Natural killer cell treated with Interleukin-12 subunit alpha and Interleukin-12 subunit beta and Interleukin-15 and Interleukin-18, amount 100 ng/mL, for 72 hours (primary cell): ENCODE results near the gene VEGFB. TPM values are rescaled to one million over a fixed set of nuclear protein-coding genes. Genes with fewer than 3 reads are reported as not detected.

Source experiments
- ATAC-seq, 2 donors: fragments of 150-1000 bp; cut with Tn5 transposase in 1 of 2; sonication (Bioruptor Pico), chemical (Tn5 transposase) in 1 of 2; 2 replicates each; pipeline ENCODE4 v1.10.0; 2021
- DNase-seq: peaks from one replicate; pipeline ENCODE4 v3.0.0; 2022; ENCODE audit warnings: low spot score
- H3K27ac Mint-ChIP-seq, 2 donors: 1 replicate in 1 of 2; 2 replicates in 1 of 2; pipeline ENCODE4 v1.8.0; 2022; ENCODE audit warnings: mixed read lengths in 2 of 2, mild to moderate bottlenecking in 1 of 2, moderate library complexity in 1 of 2
- H3K27me3 Mint-ChIP-seq, 2 donors: 1 replicate in 1 of 2; 2 replicates in 1 of 2; pipeline ENCODE4 v1.8.0; 2022; ENCODE audit warnings: mixed read lengths in 2 of 2
- H3K36me3 Mint-ChIP-seq: one replicate; pipeline ENCODE4 v1.8.0; 2022; ENCODE audit warnings: mixed read lengths
- H3K4me1 Mint-ChIP-seq, 2 donors: 1 replicate in 1 of 2; 2 replicates in 1 of 2; pipeline ENCODE4 v1.8.0; 2022; ENCODE audit warnings: low read depth in 2 of 2, mixed read lengths in 2 of 2, mild to moderate bottlenecking in 1 of 2
- H3K4me3 Mint-ChIP-seq: one replicate; pipeline ENCODE4 v1.8.0; 2022; ENCODE audit warnings: mixed read lengths
- H3K9me3 Mint-ChIP-seq: 2 replicates; pipeline ENCODE4 v1.8.0; 2022; ENCODE audit warnings: mixed read lengths
- total RNA-seq, 2 donors: library from RNA; stranded (reverse); gene quantifications; one replicate each; pipeline ENCODE4 v1.2.3, GENCODE V29; 2022

The VEGFB gene
- total RNA-seq, 2 donors from 2014 or later, result 38.7 to 42.3 TPM

DNA sequence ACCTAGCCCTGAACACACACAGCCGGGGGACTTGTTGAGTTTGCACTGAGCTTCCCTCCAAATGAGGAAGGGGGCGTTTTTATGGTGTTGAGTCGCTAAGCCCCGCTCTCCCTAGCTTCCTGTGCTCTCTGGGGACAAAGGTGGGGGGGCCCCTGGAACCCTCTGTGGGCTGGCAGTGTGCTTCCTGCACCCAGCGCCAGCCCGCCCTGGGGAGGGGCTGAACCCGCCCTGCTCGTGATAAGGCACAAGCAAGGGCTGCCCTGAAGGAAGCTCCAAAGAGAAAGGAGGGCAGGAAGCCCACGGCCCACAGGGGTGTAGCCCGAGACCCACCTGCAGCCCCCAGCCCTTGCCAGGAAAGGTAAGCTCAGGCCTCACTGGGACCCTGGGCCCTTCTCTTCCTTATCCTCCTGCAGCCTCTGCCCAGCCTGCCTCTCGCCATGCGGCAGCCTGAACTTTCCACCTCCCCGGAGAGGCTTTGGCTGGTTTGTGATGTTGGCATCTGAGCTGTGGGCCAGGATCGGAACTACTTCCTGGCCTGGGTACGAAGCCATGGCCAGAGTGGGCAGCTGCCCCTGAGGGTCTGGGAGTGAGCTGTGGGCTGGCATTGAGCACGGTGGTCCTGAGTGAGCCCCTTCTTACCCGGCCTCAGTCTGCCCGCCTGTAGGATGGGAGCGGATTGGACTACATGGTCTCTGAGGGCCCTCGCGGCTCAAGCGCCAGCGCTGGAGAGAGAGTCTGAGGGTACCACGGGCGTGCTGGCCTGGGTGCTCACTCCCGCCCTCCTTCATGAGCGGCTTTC lies 27.7 kb upstream of the VEGFB start, which contains the start of gene FERMT3:
FERMT3 (plus strand) TSS at position 265 of the 799 bp plus-strand sequence. CDS start 644 bp downstream, outside the sequence.
- H3K9me3 Mint-ChIP-seq, result no peaks in the 10 kb centered on the region
- DNase-seq, result peak; percentile 84
- peaks cover 27 to 41% of the 10 kb centered on the region in 2 donors for H3K4me1 Mint-ChIP-seq
- ATAC-seq, result peak; percentile 57 to 67
- no peaks in the 10 kb centered on the region for H3K27me3 Mint-ChIP-seq
- H3K4me3 Mint-ChIP-seq, result peak within 1 kb of the TSS; percentile 90
- peak within 1 kb of the TSS; percentile 95 to 97 for H3K27ac Mint-ChIP-seq
- peaks cover 25% of the 10 kb centered on the region for H3K36me3 Mint-ChIP-seq

DNA sequence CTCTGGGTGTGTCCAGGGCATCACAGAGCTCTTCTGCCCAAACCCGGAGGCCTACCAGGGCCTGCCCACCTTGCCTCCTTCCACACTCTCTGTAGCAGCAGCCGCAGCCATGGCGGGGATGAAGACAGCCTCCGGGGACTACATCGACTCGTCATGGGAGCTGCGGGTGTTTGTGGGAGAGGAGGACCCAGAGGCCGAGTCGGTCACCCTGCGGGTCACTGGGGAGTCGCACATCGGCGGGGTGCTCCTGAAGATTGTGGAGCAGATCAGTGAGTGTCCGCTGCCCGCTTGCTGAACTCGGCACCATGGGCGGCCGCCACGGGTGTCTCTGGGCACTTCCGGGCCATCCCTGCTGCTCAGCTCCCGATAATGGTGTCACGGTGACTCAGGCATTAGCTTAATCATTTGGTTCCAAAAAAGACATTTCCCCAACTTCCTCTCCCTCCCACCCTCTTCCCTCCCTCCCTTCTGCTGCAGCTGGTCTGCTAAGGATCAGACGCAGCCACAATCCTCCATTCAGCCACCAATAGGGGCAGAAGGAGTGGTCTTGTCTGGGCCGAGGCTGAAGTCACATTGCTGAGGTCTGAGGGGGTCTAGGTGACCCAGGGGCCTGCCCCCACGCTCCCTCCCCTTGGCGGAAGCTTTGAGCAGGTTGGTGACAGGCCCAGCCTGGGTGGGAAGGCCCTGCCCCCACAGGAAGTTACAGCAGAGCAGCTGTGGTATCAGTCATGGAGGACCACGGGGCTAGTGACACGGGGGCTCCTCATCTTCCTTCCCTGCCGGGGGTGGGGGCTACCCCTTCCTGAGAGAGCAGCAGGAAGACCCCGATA lies 26.9 kb upstream of the VEGFB start:
- peak overlapping the region; percentile 90 for H3K4me3 Mint-ChIP-seq
- ATAC-seq (peak; percentile 89 to 92), DNase-seq (peak; percentile 93)
- H3K27ac Mint-ChIP-seq, result peak overlapping the region; percentile 95 to 97
- H3K9me3 Mint-ChIP-seq, result no peaks in the 10 kb centered on the region
- H3K4me1 Mint-ChIP-seq, result peaks cover 31 to 47% of the 10 kb centered on the region in 2 donors
- H3K36me3 Mint-ChIP-seq, result peaks cover 28% of the 10 kb centered on the region
- no peaks in the 10 kb centered on the region for H3K27me3 Mint-ChIP-seq

- peak overlapping the region; percentile 95 to 97 for H3K27ac Mint-ChIP-seq
- peak overlapping the region; percentile 90 for H3K4me3 Mint-ChIP-seq
- ATAC-seq (peak in 1 of 2 donors; percentile 0), DNase-seq (no peak)
- H3K4me1 Mint-ChIP-seq, result peaks cover 32 to 53% of the 10 kb centered on the region in 2 donors
- peaks cover 22% of the 10 kb centered on the region for H3K36me3 Mint-ChIP-seq
- no peaks in the 10 kb centered on the region for H3K9me3 Mint-ChIP-seq
- no peaks in the 10 kb centered on the region for H3K27me3 Mint-ChIP-seq
Measured at GRCh38 chr11:64208086-64208795, 26.1 kb upstream of the VEGFB start.

DNA sequence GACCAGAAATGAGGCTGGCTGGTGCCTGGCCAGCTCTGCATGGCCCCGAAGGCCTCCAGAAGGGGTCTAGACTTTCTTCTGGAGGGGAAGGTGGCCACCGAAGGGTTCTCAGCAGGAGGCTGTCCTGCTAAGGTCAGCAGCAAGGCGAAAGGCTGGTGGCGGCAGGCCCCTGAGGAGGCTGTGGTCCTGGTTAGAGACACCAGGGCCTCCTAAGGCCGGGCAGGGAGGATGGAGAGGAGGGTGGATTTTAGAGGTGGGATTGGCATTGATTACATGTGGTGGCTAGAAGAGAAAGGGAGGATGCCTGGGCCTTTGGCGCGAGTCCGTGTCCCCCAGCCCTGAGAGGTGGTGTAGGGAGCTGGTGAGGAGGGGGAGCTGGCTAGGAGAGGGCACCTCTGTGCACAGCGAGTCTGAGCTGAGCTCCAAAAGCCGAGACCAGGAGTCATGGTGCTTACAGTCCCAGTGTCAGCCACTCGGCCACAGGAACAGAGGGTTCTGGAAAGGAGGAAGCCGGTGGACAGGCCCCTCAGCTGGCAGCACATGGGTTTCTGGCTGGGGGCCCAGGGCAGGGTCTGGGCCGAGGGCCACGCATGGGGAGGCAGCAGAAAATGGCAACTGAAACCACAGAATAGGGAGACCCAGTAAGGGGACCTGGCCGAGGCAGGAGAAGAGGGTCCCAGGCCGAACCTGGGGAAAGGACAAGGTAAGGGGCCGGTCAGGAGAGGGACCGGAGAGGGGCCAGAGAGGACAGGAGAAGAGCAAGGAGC lies 25.4 kb upstream of the VEGFB start:
- H3K27ac Mint-ChIP-seq, result peak overlapping the region; percentile 95 to 97
- H3K27me3 Mint-ChIP-seq, result no peaks in the 10 kb centered on the region
- peak overlapping the region; percentile 90 for H3K4me3 Mint-ChIP-seq
- no peak for ATAC-seq
- peaks cover 16% of the 10 kb centered on the region for H3K36me3 Mint-ChIP-seq
- DNase-seq, result no peak
- H3K4me1 Mint-ChIP-seq, result peaks cover 30 to 53% of the 10 kb centered on the region in 2 donors
- H3K9me3 Mint-ChIP-seq, result no peaks in the 10 kb centered on the region

- no peak for DNase-seq
- H3K4me1 Mint-ChIP-seq, result peaks cover 25 to 49% of the 10 kb centered on the region in 2 donors
- no peak for ATAC-seq
- H3K27me3 Mint-ChIP-seq, result no peaks in the 10 kb centered on the region
- peaks cover 11% of the 10 kb centered on the region for H3K36me3 Mint-ChIP-seq
- peak overlapping the region; percentile 95 to 97 for H3K27ac Mint-ChIP-seq
- H3K9me3 Mint-ChIP-seq, result no peaks in the 10 kb centered on the region
- peak overlapping the region; percentile 90 for H3K4me3 Mint-ChIP-seq
Measured at GRCh38 chr11:64209563-64209843, 24.9 kb upstream of the VEGFB start.

DNA sequence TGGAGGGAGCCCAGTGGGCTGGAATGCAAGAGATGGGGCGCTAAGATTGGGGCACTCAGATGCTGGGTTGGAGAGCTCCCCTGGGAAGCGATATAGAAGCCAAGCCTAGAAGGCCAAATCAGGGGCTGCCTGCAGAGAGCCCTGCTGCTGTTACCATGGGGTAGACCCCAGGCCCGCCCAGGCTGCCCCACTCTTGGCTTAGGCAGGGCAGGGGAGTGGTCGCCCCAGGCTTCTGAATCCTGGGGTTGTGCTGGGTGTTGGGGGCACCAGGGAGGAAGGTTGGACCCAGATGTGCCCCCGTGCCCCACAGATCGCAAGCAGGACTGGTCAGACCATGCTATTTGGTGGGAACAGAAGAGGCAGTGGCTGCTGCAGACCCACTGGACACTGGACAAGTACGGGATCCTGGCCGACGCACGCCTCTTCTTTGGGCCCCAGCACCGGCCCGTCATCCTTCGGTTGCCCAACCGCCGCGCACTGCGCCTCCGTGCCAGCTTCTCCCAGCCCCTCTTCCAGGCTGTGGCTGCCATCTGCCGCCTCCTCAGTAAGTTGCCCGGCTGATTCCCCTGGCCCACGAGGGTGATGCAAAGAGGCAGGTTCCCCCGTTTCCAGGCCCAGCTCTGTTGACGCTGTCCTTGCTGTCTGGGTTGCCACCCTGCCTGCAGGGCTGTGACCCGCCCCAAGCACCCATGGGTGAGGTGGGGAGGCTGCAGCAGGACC lies 23.9 kb upstream of the VEGFB start:
- Mint-ChIP-seq H3K4me1 (peaks cover 27 to 49% of the 10 kb centered on the region in 2 donors), H3K9me3 (no peaks in the 10 kb centered on the region), H3K36me3 (peaks cover 14% of the 10 kb centered on the region), H3K27ac (peak overlapping the region in 1 of 2 donors; percentile 97), H3K4me3 (no peak overlapping the region), H3K27me3 (no peaks in the 10 kb centered on the region)
- DNase-seq (no peak), ATAC-seq (no peak)

- peaks cover 14% of the 10 kb centered on the region for H3K36me3 Mint-ChIP-seq
- no peak for DNase-seq
- no peak overlapping the region for H3K4me3 Mint-ChIP-seq
- peaks cover 27 to 41% of the 10 kb centered on the region in 2 donors for H3K4me1 Mint-ChIP-seq
- H3K27ac Mint-ChIP-seq, result peak overlapping the region; percentile 13 to 68
- H3K27me3 Mint-ChIP-seq, result no peaks in the 10 kb centered on the region
- ATAC-seq, result no peak
- H3K9me3 Mint-ChIP-seq, result no peaks in the 10 kb centered on the region
Measured at GRCh38 chr11:64211181-64211872, 23.1 kb upstream of the VEGFB start.

GRCh38 chr11:64216879-64217278 lies 17.5 kb upstream of the VEGFB start:
- DNase-seq (no peak), ATAC-seq (no peak)
- Mint-ChIP-seq H3K4me3 (no peak overlapping the region), H3K4me1 (peaks cover 18 to 31% of the 10 kb centered on the region in 2 donors), H3K27ac (no peak overlapping the region), H3K9me3 (no peaks in the 10 kb centered on the region), H3K36me3 (peaks cover 18% of the 10 kb centered on the region), H3K27me3 (no peaks in the 10 kb centered on the region)

DNA sequence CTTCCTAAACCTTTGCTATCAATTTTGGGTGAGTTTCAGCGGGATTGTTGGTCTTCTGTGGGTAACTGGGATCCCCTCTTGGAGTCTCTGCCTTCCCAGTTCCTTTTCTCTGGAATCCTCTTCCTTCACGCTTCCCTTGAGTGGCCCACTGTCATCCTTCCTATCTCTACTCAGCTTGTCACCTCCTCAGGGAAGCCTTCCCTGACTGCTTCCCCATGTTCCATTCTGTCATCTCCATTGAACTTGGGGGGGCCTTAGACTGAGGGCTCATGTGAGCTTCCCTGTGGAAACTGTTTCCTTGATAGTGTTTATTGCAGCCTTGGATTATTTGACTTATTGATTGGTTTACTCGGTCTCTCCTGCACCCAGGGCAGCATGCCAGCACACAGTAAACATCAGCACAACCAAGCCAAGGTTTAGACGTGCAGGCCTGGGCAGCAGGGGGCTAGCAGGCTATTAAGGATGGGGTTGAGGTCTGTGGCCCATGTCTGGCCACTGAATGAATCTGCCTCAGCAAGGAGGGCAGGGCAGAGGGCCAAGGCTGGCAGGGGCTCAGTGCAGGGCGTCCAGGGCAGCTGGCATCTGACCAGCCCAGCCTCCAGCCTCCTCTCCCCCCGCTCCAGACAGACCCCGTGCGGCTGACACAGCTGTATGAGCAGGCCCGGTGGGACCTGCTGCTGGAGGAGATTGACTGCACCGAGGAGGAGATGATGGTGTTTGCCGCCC lies 15.6 kb upstream of the VEGFB start:
- ATAC-seq (no peak), DNase-seq (no peak)
- peaks cover 12 to 18% of the 10 kb centered on the region in 2 donors for H3K4me1 Mint-ChIP-seq
- H3K4me3 Mint-ChIP-seq, result no peak overlapping the region
- H3K9me3 Mint-ChIP-seq, result no peaks in the 10 kb centered on the region
- H3K27me3 Mint-ChIP-seq, result no peaks in the 10 kb centered on the region
- peak overlapping the region; percentile 11 to 78 for H3K27ac Mint-ChIP-seq
- peaks cover 10% of the 10 kb centered on the region for H3K36me3 Mint-ChIP-seq

DNA sequence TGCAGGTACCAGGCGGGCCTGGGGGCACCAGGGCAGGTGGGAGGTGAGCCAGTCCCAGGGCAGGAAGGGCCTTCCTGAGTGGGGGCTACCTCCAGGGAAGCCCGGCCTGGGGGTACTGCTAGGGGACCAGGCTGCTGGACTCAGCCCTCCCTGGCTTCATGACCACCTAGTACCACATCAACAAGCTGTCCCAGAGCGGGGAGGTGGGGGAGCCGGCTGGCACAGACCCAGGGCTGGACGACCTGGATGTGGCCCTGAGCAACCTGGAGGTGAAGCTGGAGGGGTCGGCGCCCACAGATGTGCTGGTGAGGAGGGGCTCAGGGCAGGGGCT lies 15.1 kb upstream of the VEGFB start:
- no peak overlapping the region for H3K4me3 Mint-ChIP-seq
- H3K27me3 Mint-ChIP-seq, result no peaks in the 10 kb centered on the region
- peaks cover 10% of the 10 kb centered on the region for H3K36me3 Mint-ChIP-seq
- no peaks in the 10 kb centered on the region for H3K9me3 Mint-ChIP-seq
- no peak for ATAC-seq
- no peak for DNase-seq
- H3K4me1 Mint-ChIP-seq, result peaks cover 12 to 16% of the 10 kb centered on the region in 2 donors
- H3K27ac Mint-ChIP-seq, result no peak overlapping the region

DNA sequence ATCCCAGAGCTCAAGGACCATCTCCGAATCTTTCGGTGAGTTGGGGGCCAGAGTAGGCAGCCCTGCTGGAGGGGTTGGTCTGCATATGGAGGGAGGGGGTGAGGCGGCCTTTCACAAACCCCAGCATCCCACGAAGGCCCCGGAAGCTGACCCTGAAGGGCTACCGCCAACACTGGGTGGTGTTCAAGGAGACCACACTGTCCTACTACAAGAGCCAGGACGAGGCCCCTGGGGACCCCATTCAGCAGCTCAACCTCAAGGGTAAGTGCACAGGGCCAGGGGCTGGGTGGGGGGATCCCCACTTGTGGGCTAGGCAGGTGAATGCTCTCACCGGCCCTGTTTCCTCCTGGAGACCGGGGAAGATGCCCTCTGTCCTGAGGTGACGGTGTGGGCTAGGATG lies 14.6 kb upstream of the VEGFB start:
- H3K27ac Mint-ChIP-seq, result no peak overlapping the region
- H3K27me3 Mint-ChIP-seq, result no peaks in the 10 kb centered on the region
- DNase-seq (no peak), ATAC-seq (no peak)
- no peaks in the 10 kb centered on the region for H3K9me3 Mint-ChIP-seq
- H3K36me3 Mint-ChIP-seq, result peaks cover 10% of the 10 kb centered on the region
- H3K4me3 Mint-ChIP-seq, result no peak overlapping the region
- H3K4me1 Mint-ChIP-seq, result peaks cover 12 to 16% of the 10 kb centered on the region in 2 donors

DNA sequence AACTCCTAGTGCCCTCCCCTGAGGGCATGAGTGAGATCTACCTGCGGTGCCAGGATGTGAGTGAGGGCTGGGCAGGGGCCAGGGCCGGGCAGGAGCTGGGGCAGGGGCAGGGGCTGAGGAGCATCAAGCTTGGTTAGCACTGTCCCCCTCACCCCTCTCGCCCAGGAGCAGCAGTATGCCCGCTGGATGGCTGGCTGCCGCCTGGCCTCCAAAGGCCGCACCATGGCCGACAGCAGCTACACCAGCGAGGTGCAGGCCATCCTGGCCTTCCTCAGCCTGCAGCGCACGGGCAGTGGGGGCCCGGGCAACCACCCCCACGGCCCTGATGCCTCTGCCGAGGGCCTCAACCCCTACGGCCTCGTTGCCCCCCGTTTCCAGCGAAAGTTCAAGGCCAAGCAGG lies 14.1 kb upstream of the VEGFB start:
- no peaks in the 10 kb centered on the region for H3K27me3 Mint-ChIP-seq
- peaks cover 6% of the 10 kb centered on the region for H3K36me3 Mint-ChIP-seq
- H3K9me3 Mint-ChIP-seq, result no peaks in the 10 kb centered on the region
- ATAC-seq, result no peak
- no peak overlapping the region for H3K4me3 Mint-ChIP-seq
- H3K4me1 Mint-ChIP-seq, result peaks cover 10 to 13% of the 10 kb centered on the region in 2 donors
- H3K27ac Mint-ChIP-seq, result no peak overlapping the region
- no peak for DNase-seq
